Memory B cell (primary cell): ENCODE results near the gene OR56A3.

ENCODE experiments used
- ATAC-seq: fragments of 150-1000 bp; cut with Tn5 transposase; 2 replicates; pipeline ENCODE4 v1.10.0; 2021; ENCODE audit warnings: low read depth, mild to moderate bottlenecking, moderate library complexity
- DNase-seq, 2 donors: peaks; one replicate each; pipeline ENCODE4 v3.0.0; 2022; ENCODE audit warnings: low spot score in 2 of 2
- H3K27ac Mint-ChIP-seq: one replicate; pipeline ENCODE4 v1.8.0; 2022; ENCODE audit warnings: mild to moderate bottlenecking, moderate library complexity, mixed read lengths
- H3K27me3 Mint-ChIP-seq: one replicate; pipeline ENCODE4 v1.8.0; 2022; ENCODE audit warnings: mixed read lengths
- H3K36me3 Mint-ChIP-seq: one replicate; pipeline ENCODE4 v1.8.0; 2022; ENCODE audit warnings: mild to moderate bottlenecking, mixed read lengths
- H3K4me1 Mint-ChIP-seq: one replicate; pipeline ENCODE4 v1.8.0; 2022; ENCODE audit warnings: mixed read lengths
- H3K4me3 Mint-ChIP-seq: one replicate; pipeline ENCODE4 v1.8.0; 2022; ENCODE audit warnings: mild to moderate bottlenecking, moderate library complexity, mixed read lengths
- H3K9me3 Mint-ChIP-seq: one replicate; pipeline ENCODE4 v1.8.0; 2022; ENCODE audit warnings: mixed read lengths

OR56A3 gene

GRCh38 chr11:5941951-5942350 is at the start of gene OR56A3:
OR56A3 (plus strand) TSS chr11:5942251; CDS start chr11:5947347, 5,096 bp downstream.
- Mint-ChIP-seq H3K9me3 (peaks cover 2% of the 10 kb centered on the region), H3K27ac (no peak within 1 kb of the TSS), H3K4me1 (no peaks in the 10 kb centered on the region), H3K36me3 (no peaks in the 10 kb centered on the region), H3K4me3 (no peak within 1 kb of the TSS), H3K27me3 (peaks cover 1% of the 10 kb centered on the region)
- ATAC-seq (no peak), DNase-seq (no peak)

GRCh38 chr11:5892908-5893307 is 49.1 kb upstream of the OR56A3 start, which contains the start of gene OR52E5:
OR52E5 (plus strand) TSS chr11:5893208; CDS start chr11:5900777, 7,569 bp downstream.
- Mint-ChIP-seq H3K4me3 (no peak within 1 kb of the TSS), H3K27ac (no peak within 1 kb of the TSS), H3K27me3 (peaks cover 1% of the 10 kb centered on the region), H3K4me1 (no peaks in the 10 kb centered on the region), H3K36me3 (no peaks in the 10 kb centered on the region), H3K9me3 (no peaks in the 10 kb centered on the region)
- no peak for ATAC-seq
- DNase-seq, result no peak

GRCh38 chr11:5899534-5899933 is 42.5 kb upstream of the OR56A3 start:
- no peak for ATAC-seq
- no peaks in the 10 kb centered on the region for H3K4me1 Mint-ChIP-seq
- no peak overlapping the region for H3K27ac Mint-ChIP-seq
- no peak overlapping the region for H3K4me3 Mint-ChIP-seq
- H3K36me3 Mint-ChIP-seq, result no peaks in the 10 kb centered on the region
- no peak for DNase-seq
- H3K9me3 Mint-ChIP-seq, result no peaks in the 10 kb centered on the region
- H3K27me3 Mint-ChIP-seq, result peaks cover 3% of the 10 kb centered on the region

DNA sequence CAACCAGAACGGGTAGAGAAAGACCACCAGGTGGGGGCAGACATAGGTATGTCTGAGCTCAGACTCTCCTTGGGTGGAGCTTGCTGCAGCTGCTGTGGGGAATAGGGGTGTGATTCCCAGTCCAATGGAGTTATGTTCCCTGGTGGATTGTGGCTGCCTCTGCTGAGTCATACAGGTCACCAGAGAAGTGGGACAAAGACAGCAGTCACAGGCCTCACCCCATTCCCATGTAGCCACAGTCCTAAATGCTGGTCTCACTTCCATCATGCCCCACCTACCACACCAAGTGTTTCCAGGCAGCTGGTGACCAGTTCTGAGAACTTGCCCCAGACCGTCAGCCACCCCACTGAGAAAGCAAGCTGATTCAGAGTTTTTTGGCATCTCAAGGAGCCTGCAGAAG is 31.5 kb upstream of the OR56A3 start:
- Mint-ChIP-seq H3K27ac (no peak overlapping the region), H3K36me3 (peaks cover 2% of the 10 kb centered on the region), H3K4me3 (no peak overlapping the region), H3K4me1 (no peaks in the 10 kb centered on the region), H3K27me3 (peaks cover 8% of the 10 kb centered on the region), H3K9me3 (peaks cover 5% of the 10 kb centered on the region)
- DNase-seq (no peak), ATAC-seq (no peak)

GRCh38 chr11:5922749-5923426 is 19.2 kb upstream of the OR56A3 start:
- Mint-ChIP-seq H3K4me1 (no peaks in the 10 kb centered on the region), H3K9me3 (peaks cover 13% of the 10 kb centered on the region), H3K4me3 (no peak overlapping the region), H3K27ac (no peak overlapping the region), H3K27me3 (no peaks in the 10 kb centered on the region), H3K36me3 (no peaks in the 10 kb centered on the region)
- DNase-seq, result no peak
- ATAC-seq, result no peak

DNA sequence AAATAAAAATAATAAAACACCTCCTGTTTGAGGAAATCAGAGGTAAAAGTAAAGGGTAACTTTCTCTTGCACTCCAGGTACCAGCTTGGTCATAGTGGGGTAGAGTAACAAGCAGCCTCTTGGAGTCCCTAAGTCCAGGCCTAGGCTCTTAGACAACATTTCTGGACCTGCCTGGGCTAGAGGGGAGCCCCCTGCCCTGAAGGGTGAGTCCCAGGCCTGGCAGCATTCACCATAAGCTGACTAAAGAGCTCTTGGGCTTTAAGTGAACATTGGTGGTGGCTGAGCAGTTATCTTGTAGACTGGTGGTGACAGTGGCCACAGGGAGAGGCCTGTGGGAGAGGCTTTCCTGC is 18.6 kb upstream of the OR56A3 start:
- no peak for DNase-seq
- Mint-ChIP-seq H3K27ac (no peak overlapping the region), H3K27me3 (no peaks in the 10 kb centered on the region), H3K36me3 (no peaks in the 10 kb centered on the region), H3K9me3 (peaks cover 17% of the 10 kb centered on the region), H3K4me1 (no peaks in the 10 kb centered on the region), H3K4me3 (no peak overlapping the region)
- ATAC-seq, result no peak

DNA sequence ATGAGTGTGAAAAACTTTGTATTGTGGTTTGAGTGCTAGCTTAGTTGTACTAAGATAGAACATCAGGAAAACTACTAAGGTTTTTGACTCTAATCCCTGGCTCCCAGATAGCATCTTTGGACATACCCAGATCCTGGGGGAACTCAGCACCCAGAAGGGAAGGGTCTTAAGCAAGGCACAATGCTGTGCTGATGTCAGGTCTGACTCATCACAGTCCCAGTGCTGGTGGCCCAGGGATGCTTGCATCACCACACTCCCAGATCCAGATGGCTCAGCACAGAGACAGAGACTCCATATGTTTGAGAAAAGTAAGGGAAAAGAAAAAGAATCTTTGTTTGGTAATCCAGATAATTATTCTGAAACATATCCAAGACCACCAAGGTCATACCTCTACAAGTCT is 18.3 kb upstream of the OR56A3 start:
- ATAC-seq (no peak), DNase-seq (no peak)
- H3K4me1 Mint-ChIP-seq, result no peaks in the 10 kb centered on the region
- H3K4me3 Mint-ChIP-seq, result no peak overlapping the region
- H3K36me3 Mint-ChIP-seq, result no peaks in the 10 kb centered on the region
- no peak overlapping the region for H3K27ac Mint-ChIP-seq
- peaks cover 19% of the 10 kb centered on the region for H3K9me3 Mint-ChIP-seq
- H3K27me3 Mint-ChIP-seq, result no peaks in the 10 kb centered on the region

- no peak for DNase-seq
Observed at GRCh38 chr11:5928271-5928670, 13.8 kb upstream of the OR56A3 start.

DNA sequence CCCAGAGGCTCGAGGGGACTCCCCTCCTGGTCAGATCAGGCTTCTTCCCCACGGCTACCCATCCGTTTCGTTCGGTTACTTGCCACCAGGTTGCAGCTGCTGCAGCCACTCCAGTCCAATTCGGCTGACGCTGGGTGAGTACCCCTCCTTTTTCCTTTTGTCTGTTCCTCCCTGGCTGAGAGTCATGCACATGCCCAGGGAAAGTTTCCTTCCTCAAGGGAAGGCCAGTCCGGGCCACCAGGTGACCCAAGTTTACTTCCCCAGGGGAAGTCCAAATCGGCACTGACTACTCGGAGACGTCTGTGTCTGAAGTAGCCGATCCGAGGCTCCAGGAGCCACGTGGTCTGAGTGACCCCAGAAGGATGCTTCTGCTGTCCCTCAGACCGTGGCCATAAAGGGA is 13.2 kb upstream of the OR56A3 start:
- Mint-ChIP-seq H3K4me1 (no peaks in the 10 kb centered on the region), H3K36me3 (no peaks in the 10 kb centered on the region), H3K9me3 (peaks cover 23% of the 10 kb centered on the region), H3K27ac (no peak overlapping the region), H3K4me3 (no peak overlapping the region), H3K27me3 (peaks cover 3% of the 10 kb centered on the region)
- ATAC-seq (no peak), DNase-seq (no peak)

More at GRCh38 chr11:5928271-5928670, 13.8 kb upstream of the OR56A3 start:
- no peaks in the 10 kb centered on the region for H3K4me1 Mint-ChIP-seq
- ATAC-seq, result no peak
- H3K27ac Mint-ChIP-seq, result no peak overlapping the region
- H3K27me3 Mint-ChIP-seq, result peaks cover 3% of the 10 kb centered on the region
- H3K9me3 Mint-ChIP-seq, result peaks cover 23% of the 10 kb centered on the region
- no peak overlapping the region for H3K4me3 Mint-ChIP-seq
- H3K36me3 Mint-ChIP-seq, result no peaks in the 10 kb centered on the region

GRCh38 chr11:5929571-5930368 is 12.3 kb upstream of the OR56A3 start:
- Mint-ChIP-seq H3K9me3 (peaks cover 20% of the 10 kb centered on the region), H3K36me3 (no peaks in the 10 kb centered on the region), H3K27me3 (peaks cover 3% of the 10 kb centered on the region), H3K27ac (no peak overlapping the region), H3K4me3 (no peak overlapping the region), H3K4me1 (no peaks in the 10 kb centered on the region)
- ATAC-seq, result no peak
- no peak for DNase-seq

GRCh38 chr11:5930614-5931013 is 11.4 kb upstream of the OR56A3 start:
- H3K27ac Mint-ChIP-seq, result no peak overlapping the region
- H3K9me3 Mint-ChIP-seq, result peaks cover 18% of the 10 kb centered on the region
- DNase-seq (no peak), ATAC-seq (no peak)
- peaks cover 3% of the 10 kb centered on the region for H3K27me3 Mint-ChIP-seq
- H3K36me3 Mint-ChIP-seq, result no peaks in the 10 kb centered on the region
- no peaks in the 10 kb centered on the region for H3K4me1 Mint-ChIP-seq
- no peak overlapping the region for H3K4me3 Mint-ChIP-seq

- Mint-ChIP-seq H3K4me3 (no peak overlapping the region), H3K4me1 (no peaks in the 10 kb centered on the region), H3K27me3 (peaks cover 3% of the 10 kb centered on the region), H3K9me3 (peaks cover 17% of the 10 kb centered on the region), H3K27ac (no peak overlapping the region), H3K36me3 (no peaks in the 10 kb centered on the region)
- DNase-seq (no peak), ATAC-seq (no peak)
Observed at GRCh38 chr11:5931061-5931460, 11.0 kb upstream of the OR56A3 start.

DNA sequence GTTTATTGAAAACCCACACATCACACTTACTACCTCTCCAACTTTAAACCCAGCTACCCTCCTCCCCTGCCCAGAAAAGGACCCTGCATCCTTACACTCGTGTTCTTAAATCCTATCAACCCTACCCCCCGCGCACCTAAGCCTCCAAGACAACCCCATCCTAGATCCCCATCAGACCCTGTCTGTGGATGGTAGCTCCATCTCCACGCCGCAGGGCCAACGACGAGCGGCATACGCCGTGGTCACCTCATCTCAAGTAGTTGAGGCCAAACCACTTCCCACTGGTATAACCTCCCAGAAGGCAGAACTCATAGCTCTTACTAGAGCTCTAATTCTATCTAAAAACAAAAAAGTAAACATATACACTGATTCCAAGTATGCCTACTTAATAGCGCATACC is 9.4 kb upstream of the OR56A3 start:
- Mint-ChIP-seq H3K36me3 (no peaks in the 10 kb centered on the region), H3K27me3 (peaks cover 3% of the 10 kb centered on the region), H3K27ac (no peak overlapping the region), H3K4me3 (no peak overlapping the region), H3K9me3 (peaks cover 17% of the 10 kb centered on the region), H3K4me1 (no peaks in the 10 kb centered on the region)
- ATAC-seq (no peak), DNase-seq (no peak)

DNA sequence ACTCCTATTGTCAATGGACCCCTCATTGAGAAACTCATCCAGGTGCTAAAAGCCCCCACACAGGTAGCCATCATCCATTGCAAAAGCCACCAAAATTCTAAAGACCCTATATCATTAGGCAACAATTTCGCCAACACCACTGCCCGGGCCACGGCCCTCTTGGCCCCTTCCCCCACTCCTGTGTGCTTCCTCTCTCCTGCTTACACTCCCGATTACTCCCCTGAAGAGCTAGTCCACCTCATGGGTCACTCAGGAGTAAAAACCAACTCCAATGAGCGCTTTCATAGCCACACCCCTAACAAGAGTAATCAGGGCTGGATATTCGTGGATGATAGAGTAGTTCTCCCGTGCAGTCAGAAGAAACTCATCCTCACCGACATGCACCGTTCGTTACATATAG is 8.9 kb upstream of the OR56A3 start:
- Mint-ChIP-seq H3K27ac (no peak overlapping the region), H3K4me3 (no peak overlapping the region), H3K4me1 (no peaks in the 10 kb centered on the region), H3K27me3 (peaks cover 4% of the 10 kb centered on the region), H3K36me3 (no peaks in the 10 kb centered on the region), H3K9me3 (peaks cover 16% of the 10 kb centered on the region)
- DNase-seq (no peak), ATAC-seq (no peak)
